NCI-H2081 (cell line): ENCODE data around the gene CLEC16A.

Experiments
- DNase-seq, 2 experiments: peaks; one replicate each; lab custom pipeline; 2025; lab: John Stamatoyannopoulos, UW

The CLEC16A gene

GRCh38 chr16:11017499-11017898 is 73.1 kb downstream of the CLEC16A start:
- DNase-seq = no peak

- no peak for DNase-seq
Observed at GRCh38 chr16:11020388-11020787, 76.0 kb downstream of the CLEC16A start.

GRCh38 chr16:11020792-11021551 is 76.6 kb downstream of the CLEC16A start:
- DNase-seq = no peak

GRCh38 chr16:11022002-11022401 is 77.6 kb downstream of the CLEC16A start:
- no peak for DNase-seq

- no peak for DNase-seq
Observed at GRCh38 chr16:11023262-11024039, 79.1 kb downstream of the CLEC16A start.

GRCh38 chr16:11024333-11025053 is 80.1 kb downstream of the CLEC16A start:
- no peak for DNase-seq

GRCh38 chr16:11025120-11025531 is 80.8 kb downstream of the CLEC16A start:
- DNase-seq = no peak

GRCh38 chr16:11029948-11030347 is 85.6 kb downstream of the CLEC16A start:
- no peak for DNase-seq

- no peak for DNase-seq
Observed at GRCh38 chr16:11030990-11031510, 86.7 kb downstream of the CLEC16A start.

GRCh38 chr16:11032000-11032921 is 87.9 kb downstream of the CLEC16A start:
- no peak for DNase-seq

- DNase-seq = no peak
Observed at GRCh38 chr16:11032922-11033291, 88.5 kb downstream of the CLEC16A start.

- DNase-seq = no peak
Observed at GRCh38 chr16:11033629-11034420, 89.5 kb downstream of the CLEC16A start.

- DNase-seq = no peak
Observed at GRCh38 chr16:11034481-11034931, 90.1 kb downstream of the CLEC16A start.

GRCh38 chr16:11035096-11035495 is 90.7 kb downstream of the CLEC16A start:
- no peak for DNase-seq

- DNase-seq = no peak
Observed at GRCh38 chr16:11036040-11036439, 91.7 kb downstream of the CLEC16A start.

GRCh38 chr16:11036868-11037410 is 92.6 kb downstream of the CLEC16A start:
- no peak for DNase-seq

GRCh38 chr16:11038305-11038704 is 93.9 kb downstream of the CLEC16A start:
- DNase-seq = no peak

- DNase-seq = peak; percentile 24 to 48
Observed at GRCh38 chr16:11038777-11039176, 94.4 kb downstream of the CLEC16A start.

GRCh38 chr16:11039726-11040125 is 95.4 kb downstream of the CLEC16A start:
- DNase-seq = no peak

- DNase-seq = no peak
Observed at GRCh38 chr16:11042191-11042590, 97.8 kb downstream of the CLEC16A start.
